OCI-LY7 (cell line): ENCODE measurements around the gene BORCS8. TPM values are rescaled to one million over a fixed set of nuclear protein-coding genes. Genes with fewer than 3 reads are reported as not detected.

Experiments
- BruUV-seq: library from RNA; stranded (reverse); fragments of 400-500 nt; replicated peaks from 2 replicates; lab custom pipeline; 2021; lab: Mats Ljungman, UMichigan
- CTCF ChIA-PET: fragments of 300-600 bp; sonication (Branson Sonifier 250); formaldehyde crosslinking; loops from one replicate; lab custom pipeline; 2022; ENCODE audit warnings: antibody characterized with exemption; ENCODE audit not compliant: unreplicated experiment; lab: Charles Lee
- POLR2A ChIA-PET: fragments of 300-600 bp; sonication (Branson Sonifier 250); formaldehyde crosslinking; loops from one replicate; lab custom pipeline; 2022; ENCODE audit warnings: antibody characterized with exemption; lab: Charles Lee
- DNase-seq: peaks from one replicate; pipeline ENCODE4 v3.0.0-alpha.2; 2015; ENCODE audit warnings: low spot score
- H2AFZ ChIP-seq: fragments of 200-600 bp; sonication (generic), shearing (Covaris generic); 2 replicates; pipeline ENCODE4 v1.6.1; 2014; ENCODE audit warnings: mild to moderate bottlenecking, antibody characterized with exemption, low read length, moderate library complexity
- H3K27ac ChIP-seq: fragments of 200-600 bp; sonication (generic); 2 replicates; pipeline ENCODE4 v1.5.1; 2014; ENCODE audit warnings: mixed run types, low read depth, mild to moderate bottlenecking, moderate library complexity, low read length, inconsistent platforms; ENCODE audit not compliant: poor library complexity, severe bottlenecking
- H3K36me3 ChIP-seq: fragments of 200-600 bp; sonication (generic); 2 replicates; pipeline ENCODE4 v1.6.1; 2014; ENCODE audit warnings: mild to moderate bottlenecking, antibody characterized with exemption, low read length, moderate library complexity, mixed read lengths; ENCODE audit not compliant: insufficient read depth
- H3K4me1 ChIP-seq: fragments of 200-600 bp; sonication (generic); 2 replicates; pipeline ENCODE4 v1.5.1; 2014; ENCODE audit warnings: mild to moderate bottlenecking, low read length; ENCODE audit not compliant: insufficient read depth, poor library complexity, severe bottlenecking
- H3K4me2 ChIP-seq: fragments of 200-600 bp; sonication (generic); 2 replicates; pipeline ENCODE4 v1.6.1; 2014; ENCODE audit warnings: mild to moderate bottlenecking, low read length
- H3K4me3 ChIP-seq: fragments of 200-600 bp; sonication (generic); 2 replicates; pipeline ENCODE4 v1.5.1; 2014; ENCODE audit warnings: mild to moderate bottlenecking, low read depth, low read length; ENCODE audit not compliant: poor library complexity, severe bottlenecking
- H3K79me2 ChIP-seq: fragments of 200-600 bp; sonication (generic); 2 replicates; pipeline ENCODE4 v1.6.1; 2016; ENCODE audit warnings: low read depth, mild to moderate bottlenecking, low read length, moderate library complexity, mixed read lengths; ENCODE audit not compliant: insufficient read depth
- H3K9me2 ChIP-seq: fragments of 200-600 bp; sonication (generic); 2 replicates; pipeline ENCODE4 v1.6.1; 2016; ENCODE audit warnings: mild to moderate bottlenecking, low read length, mixed read lengths; ENCODE audit not compliant: insufficient read depth
- H3K9me3 ChIP-seq: fragments of 200-600 bp; sonication (generic); 2 replicates; pipeline ENCODE4 v1.6.1; 2014; ENCODE audit warnings: mild to moderate bottlenecking, mixed run types, low read length, mixed read lengths
- H4K20me1 ChIP-seq: fragments of 200-600 bp; sonication (generic); 2 replicates; pipeline ENCODE4 v1.6.1; 2014; ENCODE audit warnings: mild to moderate bottlenecking, antibody characterized with exemption, low read length, moderate library complexity, mixed read lengths; ENCODE audit not compliant: insufficient read depth
- CTCF ChIP-seq: fragments of 200-600 bp; sonication (generic); conservative IDR thresholded peaks from 2 replicates; pipeline ENCODE4 v1.5.1; 2014; ENCODE audit warnings: mild to moderate bottlenecking, antibody characterized with exemption, low read length, moderate library complexity, mixed read lengths
- EZH2phosphoT487 ChIP-seq: fragments of 200-600 bp; sonication (generic); IDR thresholded peaks from 2 replicates; pipeline ENCODE4 v1.6.1; 2018; ENCODE audit warnings: low read depth, borderline replicate concordance, mild to moderate bottlenecking, mixed run types, antibody characterized with exemption, low read length, moderate library complexity, mixed read lengths
- intact Hi-C: fragments of 100-400 bp; cut with micrococcal nuclease; formaldehyde crosslinking; loops from one replicate; pipeline ENCODE4 v1.10.0; 2022; ENCODE audit not compliant: unreplicated experiment
- total RNA-seq, 2 experiments: library from RNA; depleted of rRNA in 1 of 2; stranded (reverse); fragments of >200 nt in 1 of 2; shearing (Covaris generic) in 1 of 2; gene quantifications; 2 replicates each; pipeline ENCODE4 v1.2.3, GENCODE V29; 2014 to 2022

The BORCS8 gene
- total RNA-seq, 2 experiments from 2014 or later = 39.8 to 40.2 TPM

GRCh38 chr19:19155495-19156219 lies 36.3 kb downstream of the BORCS8 start:
- TF ChIP-seq CTCF (no peak), EZH2phosphoT487 (no peak)
- no peaks in the 10 kb centered on the region for H3K9me2 ChIP-seq
- intact Hi-C loops = loop anchor here (1.0 to 2.0 kb wide), 3 partner anchors 14 to 165 kb away; partner anchors contain the start of genes MAU2 and SUGP1
- peaks cover 65% of the 10 kb centered on the region for H3K79me2 ChIP-seq
- TSS peak; percentile 95 for BruUV-seq
- peak; percentile 98 for DNase-seq
- no peaks in the 10 kb centered on the region for H3K9me3 ChIP-seq
- no peak overlapping the region for H2AFZ ChIP-seq
- peak overlapping the region; percentile 98 for H3K27ac ChIP-seq
- H3K36me3 ChIP-seq = peaks cover 71% of the 10 kb centered on the region
- ChIA-PET POLR2A (interaction anchor here (0.5 to 8.0 kb wide), 9 partner anchors 8 to 180 kb away, joined by 3 to 201 read pairs (median 4); partner anchors contain the start of genes BORCS8, MEF2B and RFXANK), CTCF (interaction anchor here (1.1 to 2.3 kb wide), 3 partner anchors 12 to 19 kb away, joined by 3 to 7 read pairs (median 6); partner anchors contain the start of gene MEF2B)
- peaks cover 96% of the 10 kb centered on the region for H3K4me1 ChIP-seq
- H4K20me1 ChIP-seq = no peaks in the 10 kb centered on the region
- peak overlapping the region; percentile 59 for H3K4me3 ChIP-seq
- H3K4me2 ChIP-seq = peak overlapping the region; percentile 89

DNA sequence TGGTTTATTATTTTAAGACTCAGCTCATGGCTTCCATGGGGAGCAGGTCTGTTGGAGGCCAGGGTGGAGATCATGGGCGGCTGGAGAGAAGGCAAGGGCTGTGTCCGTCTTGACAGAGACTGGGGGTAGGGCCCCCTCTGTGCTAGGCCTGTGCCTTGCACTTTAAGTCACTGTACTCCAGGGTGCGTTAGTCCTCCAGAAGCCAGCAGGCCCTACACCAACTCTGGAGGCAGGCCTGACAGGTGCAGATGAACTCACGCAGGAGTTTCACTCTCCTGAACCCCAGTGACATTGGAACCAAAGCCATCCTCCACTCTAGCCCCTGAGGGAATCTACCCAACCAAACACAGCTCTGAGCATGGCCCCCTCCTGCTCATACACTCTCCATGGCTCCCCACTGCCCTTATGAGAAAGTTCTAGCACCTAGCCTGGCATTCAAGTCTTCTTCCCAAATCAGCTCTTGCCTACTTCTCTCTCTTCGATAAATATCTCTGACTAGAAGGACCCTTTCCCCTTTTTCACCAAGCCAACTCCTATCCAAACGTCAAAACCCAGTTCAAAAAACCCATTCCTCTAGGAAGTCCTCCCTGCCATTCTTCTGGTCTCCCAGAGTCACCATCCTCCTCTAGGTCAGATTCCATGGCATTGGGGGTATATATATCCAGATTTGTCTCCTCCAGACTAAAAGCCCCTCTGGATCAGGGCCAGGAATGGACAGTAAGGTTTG lies 37.0 kb downstream of the BORCS8 start:
- H3K27ac ChIP-seq = peak overlapping the region; percentile 98
- H3K4me1 ChIP-seq = peaks cover 92% of the 10 kb centered on the region
- ChIA-PET CTCF (interaction anchor here (1.3 kb wide), 1 partner anchor 20 kb away, joined by 6 read pairs; no protein-coding TSS in a partner anchor), POLR2A (interaction anchor here (0.5 to 8.0 kb wide), 6 partner anchors 11 to 181 kb away, joined by 3 to 201 read pairs (median 4); partner anchors contain the start of gene MEF2B)
- no peaks in the 10 kb centered on the region for H3K9me2 ChIP-seq
- peak overlapping the region; percentile 50 for H3K4me3 ChIP-seq
- H4K20me1 ChIP-seq = no peaks in the 10 kb centered on the region
- H3K36me3 ChIP-seq = peaks cover 75% of the 10 kb centered on the region
- no peak overlapping the region for H2AFZ ChIP-seq
- peak overlapping the region; percentile 85 for H3K4me2 ChIP-seq
- intact Hi-C loops = loop anchor here (1.0 to 2.0 kb wide), 3 partner anchors 14 to 165 kb away; partner anchors contain the start of genes MAU2 and SUGP1
- TF ChIP-seq EZH2phosphoT487 (no peak), CTCF (peak; percentile 62)
- no peaks in the 10 kb centered on the region for H3K9me3 ChIP-seq
- BruUV-seq = TSS peak; percentile 34
- peaks cover 61% of the 10 kb centered on the region for H3K79me2 ChIP-seq
- peak; percentile 74 for DNase-seq
